Testis (tissue), 2 donors: ENCODE results near the gene RASL11B.

Experiments
- POLR2A ChIP-seq: fragments of 450-650 bp; IDR thresholded peaks from one replicate; pipeline ENCODE4 v1.6.1; 2017; ENCODE audit warnings: antibody characterized with exemption, mild to moderate bottlenecking, moderate library complexity
- TF ChIP-seq, protein P1 (sequence below), 3 experiments: fragments of 450-650 bp in 2 of 3; fragments of 200-600 bp in 1 of 3; sonication (generic) in 1 of 3; IDR thresholded peaks; one replicate each; pipeline ENCODE4 v1.5.1; 2016 to 2019; ENCODE audit warnings: antibody characterized with exemption in 3 of 3, mild to moderate bottlenecking in 2 of 3, moderate library complexity in 1 of 3

DNA sequence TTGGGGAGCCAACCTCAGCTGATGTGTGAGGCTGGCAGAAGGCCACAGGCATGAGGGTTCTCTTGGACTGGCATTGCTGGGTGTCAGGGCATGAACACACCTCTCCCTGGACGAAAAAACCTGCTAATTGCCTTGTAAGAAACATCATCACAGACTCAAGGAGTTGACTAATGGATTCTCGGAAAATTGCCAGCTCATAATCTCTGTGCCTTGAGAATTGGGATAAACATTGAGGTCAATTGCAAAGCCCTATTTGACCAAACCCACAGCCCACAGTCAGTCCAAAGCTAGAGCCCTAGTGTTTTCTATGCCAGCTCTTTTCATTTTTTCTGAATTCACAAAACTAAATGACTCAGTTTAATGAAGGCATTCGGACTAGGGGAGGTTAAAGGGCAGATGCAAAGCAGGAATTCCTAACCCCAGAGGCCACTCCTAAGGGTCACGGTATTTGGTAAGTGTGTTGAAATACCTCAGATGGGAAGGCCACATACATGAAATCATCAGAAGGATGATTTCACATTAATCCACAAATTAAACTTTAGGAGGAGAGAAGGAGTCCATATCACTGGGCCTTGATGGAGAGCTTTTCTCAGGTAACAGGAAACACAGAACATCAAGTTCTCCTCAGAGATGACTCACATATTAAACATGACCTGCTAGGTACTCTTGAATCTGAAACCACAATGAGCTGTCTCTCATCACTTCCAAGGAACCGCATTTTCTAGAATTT lies 39.0 kb upstream of the RASL11B start:
- no peak for TF ChIP-seq POLR2A
- TF ChIP-seq, protein P1, sequence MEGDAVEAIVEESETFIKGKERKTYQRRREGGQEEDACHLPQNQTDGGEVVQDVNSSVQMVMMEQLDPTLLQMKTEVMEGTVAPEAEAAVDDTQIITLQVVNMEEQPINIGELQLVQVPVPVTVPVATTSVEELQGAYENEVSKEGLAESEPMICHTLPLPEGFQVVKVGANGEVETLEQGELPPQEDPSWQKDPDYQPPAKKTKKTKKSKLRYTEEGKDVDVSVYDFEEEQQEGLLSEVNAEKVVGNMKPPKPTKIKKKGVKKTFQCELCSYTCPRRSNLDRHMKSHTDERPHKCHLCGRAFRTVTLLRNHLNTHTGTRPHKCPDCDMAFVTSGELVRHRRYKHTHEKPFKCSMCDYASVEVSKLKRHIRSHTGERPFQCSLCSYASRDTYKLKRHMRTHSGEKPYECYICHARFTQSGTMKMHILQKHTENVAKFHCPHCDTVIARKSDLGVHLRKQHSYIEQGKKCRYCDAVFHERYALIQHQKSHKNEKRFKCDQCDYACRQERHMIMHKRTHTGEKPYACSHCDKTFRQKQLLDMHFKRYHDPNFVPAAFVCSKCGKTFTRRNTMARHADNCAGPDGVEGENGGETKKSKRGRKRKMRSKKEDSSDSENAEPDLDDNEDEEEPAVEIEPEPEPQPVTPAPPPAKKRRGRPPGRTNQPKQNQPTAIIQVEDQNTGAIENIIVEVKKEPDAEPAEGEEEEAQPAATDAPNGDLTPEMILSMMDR (IDR thresholded peaks at IDR 0.05) = no peak
